ENCODE data around the gene CD40. TPM values are rescaled to one million over a fixed set of nuclear protein-coding genes. Genes with fewer than 3 reads are reported as not detected.

CD40 gene
- total RNA-seq, 1 experiment from 2014 or later = 7.8 TPM

DNA sequence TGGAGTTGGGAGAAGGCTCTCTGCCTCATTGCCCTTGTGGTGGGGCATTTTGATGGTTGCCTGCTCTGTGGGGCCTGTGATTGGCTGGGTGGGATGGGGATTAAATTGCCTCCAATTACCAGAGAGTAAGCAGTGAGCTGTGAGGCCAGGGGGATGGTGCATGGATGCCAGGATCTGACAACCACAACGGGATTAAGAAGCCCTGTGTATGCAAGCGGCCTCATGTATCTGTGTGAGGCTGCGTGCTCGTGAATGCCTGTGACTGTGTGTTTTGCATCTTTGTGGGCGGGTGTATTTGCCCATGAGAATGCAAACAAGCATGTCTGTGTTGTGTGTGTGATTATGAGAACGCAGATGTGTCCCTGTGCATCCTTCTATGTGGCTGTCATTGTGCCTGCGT, 46.1 kb downstream of the CD40 start:
- no peaks in the 10 kb centered on the region for H3K36me3 Mint-ChIP-seq (ENCODE audit: insufficient read depth in 1 of 3, low read depth in 3 of 3)
- Histone ChIP-seq H3K56ac (ENCODE audit: insufficient read length, low read depth, low read length) (no peak overlapping the region), H3K27ac (ENCODE audit: insufficient read length, low read depth, low read length) (no peak overlapping the region), H3K4me2 (ENCODE audit: insufficient read depth, insufficient read length, low read length) (no peak overlapping the region), H3K79me2 (ENCODE audit: insufficient read depth, low read length) (no peaks in the 10 kb centered on the region), H3K18ac (ENCODE audit: insufficient read length, low read depth, low read length) (no peak overlapping the region), H2BK15ac (ENCODE audit: low read depth, low read length) (no peak overlapping the region), H4K20me1 (ENCODE audit: control insufficient read depth, insufficient read depth, insufficient read length) (no peaks in the 10 kb centered on the region), H3K4ac (ENCODE audit: low read depth, low read length) (no peak overlapping the region), H3K9me3 (ENCODE audit: control insufficient read depth, low read depth, low read length) (no peaks in the 10 kb centered on the region), H2BK5ac (ENCODE audit: insufficient read length, low read length) (no peak overlapping the region), H4K5ac (ENCODE audit: insufficient read length, low read depth, low read length) (no peak overlapping the region), H4K91ac (ENCODE audit: insufficient read length, low read depth, low read length) (no peak overlapping the region), H3K27me3 (ENCODE audit: insufficient read depth, low read length) (no peaks in the 10 kb centered on the region; the same call in 1 of the 2 replicates), H3K23ac (ENCODE audit: insufficient read length, low read depth, low read length) (no peak overlapping the region), H3K23me2 (ENCODE audit: insufficient read length, low read depth, low read length, poor library complexity, severe bottlenecking) (no peaks in the 10 kb centered on the region), H4K8ac (replicated peaks; ENCODE audit: insufficient read length, low read depth, low read length) (no peak overlapping the region), H3K9ac (ENCODE audit: extremely low read depth, insufficient read length, low read length) (no peak overlapping the region), H2BK120ac (ENCODE audit: low read depth, low read length, poor library complexity, severe bottlenecking) (no peak overlapping the region), H2BK20ac (ENCODE audit: low read depth, low read length, poor library complexity, severe bottlenecking) (no peak overlapping the region), H3K4me1 (ENCODE audit: insufficient read depth, low read length) (no peaks in the 10 kb centered on the region), H3K79me1 (ENCODE audit: insufficient read depth, low read depth, low read length, poor library complexity, severe bottlenecking) (no peaks in the 10 kb centered on the region), H2BK12ac (ENCODE audit: insufficient read length, low read depth, low read length) (no peak overlapping the region), H3K14ac (ENCODE audit: insufficient read depth, low read length) (no peak overlapping the region), H2AK5ac (ENCODE audit: insufficient read length, low read length) (no peak overlapping the region), H3T11ph (ENCODE audit: low read length) (no peak overlapping the region), H2AFZ (ENCODE audit: low read length) (no peak overlapping the region)
- DNase-seq = no peak
- peaks cover 24% of the 10 kb centered on the region for H3K27me3 Mint-ChIP-seq (ENCODE audit: low read depth)
- no peak overlapping the region for H3K27ac Mint-ChIP-seq
- no CpG with 5 or more reads among the region's 7 CpGs for WGBS (ENCODE audit: extremely low coverage, insufficient read length, low lambda C conversion rate)
- peaks cover 0 to 9% of the 10 kb centered on the region in 2 experiments; a peak in 2 of 4 replicates for H3K4me1 Mint-ChIP-seq
- TF ChIP-seq, protein P1, sequence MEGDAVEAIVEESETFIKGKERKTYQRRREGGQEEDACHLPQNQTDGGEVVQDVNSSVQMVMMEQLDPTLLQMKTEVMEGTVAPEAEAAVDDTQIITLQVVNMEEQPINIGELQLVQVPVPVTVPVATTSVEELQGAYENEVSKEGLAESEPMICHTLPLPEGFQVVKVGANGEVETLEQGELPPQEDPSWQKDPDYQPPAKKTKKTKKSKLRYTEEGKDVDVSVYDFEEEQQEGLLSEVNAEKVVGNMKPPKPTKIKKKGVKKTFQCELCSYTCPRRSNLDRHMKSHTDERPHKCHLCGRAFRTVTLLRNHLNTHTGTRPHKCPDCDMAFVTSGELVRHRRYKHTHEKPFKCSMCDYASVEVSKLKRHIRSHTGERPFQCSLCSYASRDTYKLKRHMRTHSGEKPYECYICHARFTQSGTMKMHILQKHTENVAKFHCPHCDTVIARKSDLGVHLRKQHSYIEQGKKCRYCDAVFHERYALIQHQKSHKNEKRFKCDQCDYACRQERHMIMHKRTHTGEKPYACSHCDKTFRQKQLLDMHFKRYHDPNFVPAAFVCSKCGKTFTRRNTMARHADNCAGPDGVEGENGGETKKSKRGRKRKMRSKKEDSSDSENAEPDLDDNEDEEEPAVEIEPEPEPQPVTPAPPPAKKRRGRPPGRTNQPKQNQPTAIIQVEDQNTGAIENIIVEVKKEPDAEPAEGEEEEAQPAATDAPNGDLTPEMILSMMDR (conservative IDR thresholded peaks at IDR 0.05) = no peak
- H3K9me3 Mint-ChIP-seq = no peaks in the 10 kb centered on the region; a peak in 2 of 5 replicates
- H3K4me3 Mint-ChIP-seq = no peak overlapping the region
